H1 (cell line): ENCODE results near the gene ADGRV1. TPM values are rescaled to one million over a fixed set of nuclear protein-coding genes. Genes with fewer than 3 reads are reported as not detected.

Experiments used
- CTCF ChIA-PET: fragments of 300-600 bp; sonication (Branson Sonifier 250); formaldehyde crosslinking; loops from one replicate; lab custom pipeline; 2021; ENCODE audit not compliant: partially characterized antibody; lab: Charles Lee
- POLR2A ChIA-PET: fragments of 300-600 bp; sonication (Branson Sonifier 250); formaldehyde crosslinking; loops from one replicate; lab custom pipeline; 2021; ENCODE audit warnings: inconsistent platforms; ENCODE audit not compliant: partially characterized antibody; lab: Charles Lee
- DNase-seq, 2 experiments: peaks; one replicate each; pipeline versions ENCODE4 v3.0.0 to v3.0.0-alpha.2; 2010 to 2022; ENCODE audit warnings: low spot score in 2 of 2, low read depth in 1 of 2, mixed read lengths in 1 of 2
- FAIRE-seq: peaks from 2 replicates; lab custom pipeline; 2011; peaks lifted over from hg19 to GRCh38; lab: Jason Lieb, UNC
- H2AFZ ChIP-seq: 2 replicates; pipeline ENCODE4 v1.8.1; 2012; ENCODE audit warnings: low read length, inconsistent platforms
- H2AK5ac ChIP-seq: 2 replicates; pipeline ENCODE4 v1.6.1; 2013; ENCODE audit warnings: low read depth, low read length
- H2BK120ac ChIP-seq: replicated peaks from 2 replicates; pipeline ENCODE3; 2013; ENCODE audit warnings: low read depth, low read length, inconsistent platforms
- H2BK12ac ChIP-seq: 2 replicates; pipeline ENCODE4 v1.6.1; 2013; ENCODE audit warnings: low read depth, low read length
- H2BK15ac ChIP-seq: 2 replicates; pipeline ENCODE4 v1.6.1; 2013; ENCODE audit warnings: low read length
- H2BK20ac ChIP-seq: 2 replicates; pipeline ENCODE4 v1.6.1; 2013; ENCODE audit warnings: low read length
- H2BK5ac ChIP-seq: 2 replicates; pipeline ENCODE4 v1.6.1; 2013; ENCODE audit warnings: low read depth, low read length
- H3K14ac ChIP-seq: 2 replicates; pipeline ENCODE4 v1.6.1; 2013; ENCODE audit warnings: inconsistent platforms; ENCODE audit not compliant: insufficient read length
- H3K18ac ChIP-seq: 2 replicates; pipeline ENCODE4 v1.6.1; 2013; ENCODE audit warnings: low read length; ENCODE audit errors: extremely low read depth
- H3K23ac ChIP-seq: 2 replicates; pipeline ENCODE4 v1.6.1; 2013; ENCODE audit warnings: inconsistent platforms; ENCODE audit not compliant: insufficient read length
- H3K23me2 ChIP-seq: 2 replicates; pipeline ENCODE4 v1.6.1; 2013; ENCODE audit warnings: low read depth, low read length
- H3K27ac ChIP-seq: 2 replicates; pipeline ENCODE4 v1.6.1; 2011; ENCODE audit warnings: low read depth, low read length, inconsistent platforms
- H3K27me3 ChIP-seq, 4 experiments: replicated peaks in 1 of 4; 1 replicate in 1 of 4; 2 replicates in 3 of 4; pipeline versions ENCODE4 v1.6.1 to v1.8.1; 2011 to 2013; ENCODE audit warnings: low read length in 3 of 4, mild to moderate bottlenecking in 3 of 4, inconsistent platforms in 2 of 4, mixed read lengths in 2 of 4, moderate library complexity in 1 of 4; ENCODE audit not compliant: control insufficient read depth in 3 of 4, insufficient read depth in 3 of 4; ENCODE audit errors: extremely low read depth in 1 of 4
- H3K36me3 ChIP-seq, 4 experiments: 2 replicates each; pipeline versions ENCODE4 v1.6.1 to v1.8.1; 2011 to 2013; ENCODE audit warnings: mild to moderate bottlenecking in 4 of 4, low read length in 3 of 4, moderate library complexity in 2 of 4, control low read depth in 1 of 4, inconsistent platforms in 1 of 4; ENCODE audit not compliant: insufficient read depth in 4 of 4, control insufficient read depth in 2 of 4
- H3K4ac ChIP-seq: replicated peaks from 2 replicates; pipeline ENCODE3; 2013; ENCODE audit warnings: low read length, low read depth, mixed read lengths, inconsistent platforms; ENCODE audit not compliant: insufficient read length
- H3K4me1 ChIP-seq, 4 experiments: replicated peaks in 1 of 4; 1 replicate in 1 of 4; 2 replicates in 3 of 4; pipeline versions ENCODE4 v1.6.1 to v1.8.1; 2011 to 2013; ENCODE audit warnings: low read length in 3 of 4, inconsistent platforms in 2 of 4, mixed read lengths in 1 of 4; ENCODE audit not compliant: insufficient read depth in 4 of 4, control insufficient read depth in 3 of 4
- H3K4me2 ChIP-seq, 2 experiments: 2 replicates each; pipeline versions ENCODE4 v1.6.1 to v1.8.1; 2011 to 2013; ENCODE audit warnings: low read depth in 2 of 2, low read length in 2 of 2, control low read depth in 1 of 2, inconsistent platforms in 1 of 2, mild to moderate bottlenecking in 1 of 2; ENCODE audit not compliant: insufficient read depth in 1 of 2
- H3K4me3 ChIP-seq, 4 experiments: fragments of 200-600, 300-600 bp in 1 of 4; sonication (generic), shearing (Covaris generic), sonication (Bioruptor Twin) in 1 of 4; 2 replicates each; pipeline versions ENCODE4 v1.5.1 to v1.8.1; 2011 to 2016; ENCODE audit warnings: low read length in 4 of 4, low read depth in 3 of 4, control low read depth in 2 of 4, inconsistent platforms in 2 of 4, mild to moderate bottlenecking in 2 of 4, mixed read lengths in 1 of 4, moderate library complexity in 1 of 4; ENCODE audit not compliant: insufficient read depth in 2 of 4; ENCODE audit errors: extremely low read depth in 1 of 4
- H3K56ac ChIP-seq: replicated peaks from 2 replicates; pipeline ENCODE3; 2013; ENCODE audit warnings: low read depth, mild to moderate bottlenecking, mixed read lengths, low read length, inconsistent platforms; ENCODE audit not compliant: insufficient read length
- H3K79me1 ChIP-seq: 2 replicates; pipeline ENCODE4 v1.6.1; 2013; ENCODE audit warnings: low read depth, low read length, control low read depth
- H3K79me2 ChIP-seq, 2 experiments: 2 replicates each; pipeline versions ENCODE4 v1.6.1 to v1.8.1; 2012 to 2013; ENCODE audit warnings: low read length in 2 of 2, mild to moderate bottlenecking in 2 of 2, inconsistent platforms in 1 of 2; ENCODE audit not compliant: insufficient read depth in 2 of 2, control insufficient read depth in 1 of 2
- H3K9ac ChIP-seq, 4 experiments: replicated peaks in 1 of 4; 1 replicate in 1 of 4; 2 replicates in 3 of 4; pipeline versions ENCODE4 v1.6.1 to v1.8.1; 2011 to 2013; ENCODE audit warnings: low read depth in 3 of 4, low read length in 3 of 4, control low read depth in 2 of 4, mild to moderate bottlenecking in 2 of 4, moderate library complexity in 2 of 4, inconsistent platforms in 1 of 4; ENCODE audit errors: extremely low read depth in 1 of 4
- H3K9me3 ChIP-seq, 2 experiments: 2 replicates each; pipeline versions ENCODE4 v1.6.1 to v1.8.1; 2012 to 2013; ENCODE audit warnings: mild to moderate bottlenecking in 2 of 2, moderate library complexity in 2 of 2, control low read depth in 1 of 2, inconsistent platforms in 1 of 2, low read depth in 1 of 2, low read length in 1 of 2, mixed read lengths in 1 of 2; ENCODE audit not compliant: insufficient read depth in 2 of 2
- H4K20me1 ChIP-seq, 2 experiments: replicated peaks in 1 of 2; 2 replicates each; pipeline versions ENCODE3 to v1.8.1; 2011 to 2013; ENCODE audit warnings: inconsistent platforms in 2 of 2, low read length in 2 of 2, mild to moderate bottlenecking in 1 of 2; ENCODE audit not compliant: insufficient read depth in 2 of 2, control insufficient read depth in 1 of 2
- H4K5ac ChIP-seq: 2 replicates; pipeline ENCODE4 v1.6.1; 2013; ENCODE audit warnings: low read length, low read depth, mixed read lengths, inconsistent platforms; ENCODE audit not compliant: insufficient read length
- H4K8ac ChIP-seq: 2 replicates; pipeline ENCODE4 v1.8.0; 2013; ENCODE audit warnings: mild to moderate bottlenecking, moderate library complexity, low read length, inconsistent platforms; ENCODE audit not compliant: insufficient read depth; ENCODE audit errors: extremely low read depth
- H4K91ac ChIP-seq: replicated peaks from 2 replicates; pipeline ENCODE3; 2013; ENCODE audit warnings: low read length, mixed read lengths, inconsistent platforms; ENCODE audit not compliant: insufficient read length
- ASH2L ChIP-seq: fragments of 200-600, 300-600 bp; sonication (generic); IDR thresholded peaks from one replicate; pipeline ENCODE4 v1.7.1; 2017; ENCODE audit warnings: low read length
- ATF3 ChIP-seq: IDR thresholded peaks from 2 replicates; pipeline ENCODE4 v1.6.1; 2011; ENCODE audit warnings: low read depth, mild to moderate bottlenecking, low read length; ENCODE audit not compliant: insufficient read depth
- BCL11A ChIP-seq, 2 experiments: IDR thresholded peaks; one replicate each; pipeline ENCODE4 v1.6.1; 2011; ENCODE audit warnings: low read depth in 2 of 2, low read length in 2 of 2, mild to moderate bottlenecking in 2 of 2
- BRCA1 ChIP-seq: IDR thresholded peaks from 2 replicates; pipeline ENCODE4 v1.6.1; 2012; ENCODE audit warnings: low read depth, low read length, improper control_type of control experiment
- CBX5 ChIP-seq: fragments of 300-800, 300-1000 bp; sonication (generic); IDR thresholded peaks from 2 replicates; pipeline ENCODE4 v1.7.1; 2016; ENCODE audit warnings: antibody characterized with exemption, low read length, low read depth
- CBX8 ChIP-seq: fragments of 300-800, 300-1000 bp; sonication (generic); IDR thresholded peaks from 2 replicates; pipeline ENCODE4 v1.7.1; 2016; ENCODE audit warnings: low read depth, low read length, borderline replicate concordance
- EGR1 ChIP-seq: IDR thresholded peaks from 2 replicates; pipeline ENCODE4 v1.6.1; 2011; ENCODE audit warnings: low read depth, low read length, borderline replicate concordance
- FOSL1 ChIP-seq: IDR thresholded peaks from 2 replicates; pipeline ENCODE4 v1.6.1; 2011; ENCODE audit warnings: mild to moderate bottlenecking, low read depth, low read length, moderate library complexity; ENCODE audit not compliant: insufficient read depth
- GTF2F1 ChIP-seq: IDR thresholded peaks from 2 replicates; pipeline ENCODE4 v1.6.1; 2012; ENCODE audit warnings: low read depth, low read length, improper control_type of control experiment, borderline replicate concordance
- JUND ChIP-seq: IDR thresholded peaks from 2 replicates; pipeline ENCODE4 v1.6.1; 2011; ENCODE audit warnings: mild to moderate bottlenecking, improper control_type of control experiment, low read length
- SIRT6 ChIP-seq: IDR thresholded peaks from one replicate; pipeline ENCODE4 v1.7.1; 2012; ENCODE audit warnings: low read length, inconsistent platforms
- SP2 ChIP-seq: IDR thresholded peaks from 2 replicates; pipeline ENCODE4 v1.6.1; 2012; ENCODE audit warnings: mild to moderate bottlenecking, low read length, inconsistent platforms
- SUZ12 ChIP-seq: fragments of 200-600 bp; sonication (generic); IDR thresholded peaks from 2 replicates; pipeline ENCODE4 v1.6.1; 2012; ENCODE audit warnings: mild to moderate bottlenecking, inconsistent platforms, low read length, moderate library complexity, mixed read lengths
- TBP ChIP-seq: IDR thresholded peaks from 2 replicates; pipeline ENCODE4 v1.6.1; 2011; ENCODE audit warnings: low read depth, low read length, improper control_type of control experiment
- TEAD4 ChIP-seq: IDR thresholded peaks from 2 replicates; pipeline ENCODE4 v1.6.1; 2012; ENCODE audit warnings: low read depth, low read length, inconsistent platforms, mixed read lengths
- WGBS, 2 experiments: shearing (Covaris generic) in 1 of 2; methylation state at CpG; one replicate each; pipeline versions ENCODE4 v1.1.6 to v1.1.7; 2013 to 2015; ENCODE audit warnings: low lambda C conversion rate in 2 of 2, mixed read lengths in 2 of 2, inconsistent platforms in 1 of 2, low coverage in 1 of 2, missing lambda C conversion rate in 1 of 2; ENCODE audit not compliant: insufficient replicate concordance in 2 of 2, insufficient coverage in 1 of 2, insufficient read length in 1 of 2; ENCODE audit errors: extremely low coverage in 1 of 2, missing lambda C conversion rate in 1 of 2; 5-methylcytosine and 5-hydroxymethylcytosine counted together
- polyA plus RNA-seq, 7 experiments: library from polyadenylated mRNA; depleted of rRNA in 3 of 7; stranded (reverse) in 5 of 7; unstranded in 2 of 7; fragments of >200 nt in 5 of 7; fragments of 200-250 nt in 2 of 7; gene quantifications; 1 replicate in 5 of 7; 2 replicates in 1 of 7; 4 replicates in 1 of 7; pipeline versions ENCODE4 v1.2.1 to v1.2.3, GENCODE V29; 2011 to 2013; ENCODE audit warnings: missing spikeins in 2 of 7, mixed read lengths in 2 of 7
- total RNA-seq: library from RNA; stranded (reverse); fragmentation: NEBNext Ultra II Directional; extraction: Animal tissue kit (Norgen Biotek cat#: 25700); gene quantifications from 2 replicates; pipeline ENCODE4 v1.2.1, GENCODE V29; 2021

Gene ADGRV1
- total and polyA plus RNA-seq, 2 of the 8 experiments (the other 6 are each of a cell fraction or from before 2014, with no cell fraction given) = 53.1 to 62.2 TPM

GRCh38 chr5:91049800-91050199 is 491.2 kb downstream of the ADGRV1 start:
- no peak overlapping the region for H2BK5ac ChIP-seq
- H3K18ac ChIP-seq = no peak overlapping the region
- H3K4me1 ChIP-seq = peaks cover 0 to 4% (median 0%) of the 10 kb centered on the region in 4 experiments; a peak in 1 of 7 replicates
- ChIA-PET POLR2A (no interaction called here), CTCF (no interaction called here)
- no peaks in the 10 kb centered on the region for H3K79me1 ChIP-seq
- no peak overlapping the region for H4K91ac ChIP-seq
- DNase-seq = no peak
- H4K5ac ChIP-seq = no peak overlapping the region
- no peak overlapping the region for H2BK120ac ChIP-seq
- no peak overlapping the region for H3K56ac ChIP-seq
- no peak overlapping the region for H3K4ac ChIP-seq
- H3K14ac ChIP-seq = no peak overlapping the region
- H3K4me3 ChIP-seq = no peak overlapping the region
- no peak overlapping the region for H2AK5ac ChIP-seq
- H3K23ac ChIP-seq = no peak overlapping the region
- H3K4me2 ChIP-seq = no peak overlapping the region
- H2BK12ac ChIP-seq = no peak overlapping the region
- 0 out of 8 replicates have a peak, but pooled peaks cover 0 to 2% (median 0%) of the 10 kb centered on the region in 4 experiments for H3K36me3 ChIP-seq
- H3K79me2 ChIP-seq = no peaks in the 10 kb centered on the region
- no peak for FAIRE-seq
- H3K9me3 ChIP-seq = no peaks in the 10 kb centered on the region
- peaks cover 0 to 2% of the 10 kb centered on the region in 2 experiments for H4K20me1 ChIP-seq
- no peaks in the 10 kb centered on the region for H3K27me3 ChIP-seq
- no peak overlapping the region for H2BK15ac ChIP-seq
- no peaks in the 10 kb centered on the region for H3K23me2 ChIP-seq
- no peak overlapping the region for H3K27ac ChIP-seq
- no peak overlapping the region for H3K9ac ChIP-seq
- H2AFZ ChIP-seq = no peak overlapping the region
- H2BK20ac ChIP-seq = no peak overlapping the region
- H4K8ac ChIP-seq = no peak overlapping the region
- 91% methylated on average over 2 of the region's 2 CpGs; no CpG with 5 or more reads in 1 of the 2 experiments for WGBS, 2 experiments
- no peak for TF ChIP-seq BRCA1
- no peak for TF ChIP-seq SP2
- no peak for TF ChIP-seq GTF2F1
- TF ChIP-seq SUZ12 = no peak
- TF ChIP-seq FOSL1 = no peak
- no peak for TF ChIP-seq BCL11A (IDR thresholded peaks at IDR 0.05; ENCODE audit: low read depth in 2 of 2, low read length in 2 of 2)
- no peak for TF ChIP-seq TEAD4
- no peak for TF ChIP-seq SIRT6
- TF ChIP-seq ATF3 = no peak
- no peak for TF ChIP-seq EGR1
- TF ChIP-seq CBX8 = no peak
- TF ChIP-seq TBP = no peak
- TF ChIP-seq ASH2L = no peak
- no peak for TF ChIP-seq CBX5
- no peak for TF ChIP-seq JUND
